Vagina (tissue), 2 donors: ENCODE results near the gene EZH2.

ENCODE experiments used
- CTCF ChIP-seq, 3 experiments: fragments of 450-650 bp in 2 of 3; fragments of 200-600 bp in 1 of 3; sonication (generic) in 1 of 3; IDR thresholded peaks; one replicate each; pipeline ENCODE4 v1.5.1; 2017 to 2019; ENCODE audit warnings: antibody characterized with exemption in 3 of 3, mild to moderate bottlenecking in 2 of 3, moderate library complexity in 2 of 3
- POLR2A ChIP-seq, 2 donors: fragments of 450-650 bp; IDR thresholded peaks; one replicate each; pipeline ENCODE4 v1.6.1; 2017; ENCODE audit warnings: antibody characterized with exemption in 2 of 2, mild to moderate bottlenecking in 2 of 2, moderate library complexity in 2 of 2

GRCh38 chr7:148794476-148794875 lies 89.6 kb downstream of the EZH2 start:
- TF ChIP-seq CTCF (IDR thresholded peaks at IDR 0.05) (no peak), POLR2A (IDR thresholded peaks at IDR 0.05) (no peak)
